ENCODE data around the gene PARG.

GRCh38 chr10:49768329-49768728 lies 173.5 kb downstream of the PARG start:
- TF ChIP-seq CTCF (IDR thresholded peaks at IDR 0.05; ENCODE audit: insufficient read depth, low read length): no peak
- no peak for TF ChIP-seq SPI1 (IDR thresholded peaks at IDR 0.05; ENCODE audit: borderline replicate concordance, low read depth)
- TF ChIP-seq GABPA (IDR thresholded peaks at IDR 0.05; ENCODE audit: low read depth): no peak
- no peak for TF ChIP-seq REST (IDR thresholded peaks at IDR 0.05; ENCODE audit: insufficient replicate concordance, low read depth)

All from HL-60 (cell line).